Raji (cell line): ENCODE results near the gene PCDH19.

Source experiments
- POLR2A ChIP-seq: IDR thresholded peaks from 2 replicates; pipeline ENCODE4 v1.6.1; 2011; ENCODE audit warnings: low read depth, low read length, control low read depth; ENCODE audit not compliant: insufficient read depth

The PCDH19 gene, protein sequence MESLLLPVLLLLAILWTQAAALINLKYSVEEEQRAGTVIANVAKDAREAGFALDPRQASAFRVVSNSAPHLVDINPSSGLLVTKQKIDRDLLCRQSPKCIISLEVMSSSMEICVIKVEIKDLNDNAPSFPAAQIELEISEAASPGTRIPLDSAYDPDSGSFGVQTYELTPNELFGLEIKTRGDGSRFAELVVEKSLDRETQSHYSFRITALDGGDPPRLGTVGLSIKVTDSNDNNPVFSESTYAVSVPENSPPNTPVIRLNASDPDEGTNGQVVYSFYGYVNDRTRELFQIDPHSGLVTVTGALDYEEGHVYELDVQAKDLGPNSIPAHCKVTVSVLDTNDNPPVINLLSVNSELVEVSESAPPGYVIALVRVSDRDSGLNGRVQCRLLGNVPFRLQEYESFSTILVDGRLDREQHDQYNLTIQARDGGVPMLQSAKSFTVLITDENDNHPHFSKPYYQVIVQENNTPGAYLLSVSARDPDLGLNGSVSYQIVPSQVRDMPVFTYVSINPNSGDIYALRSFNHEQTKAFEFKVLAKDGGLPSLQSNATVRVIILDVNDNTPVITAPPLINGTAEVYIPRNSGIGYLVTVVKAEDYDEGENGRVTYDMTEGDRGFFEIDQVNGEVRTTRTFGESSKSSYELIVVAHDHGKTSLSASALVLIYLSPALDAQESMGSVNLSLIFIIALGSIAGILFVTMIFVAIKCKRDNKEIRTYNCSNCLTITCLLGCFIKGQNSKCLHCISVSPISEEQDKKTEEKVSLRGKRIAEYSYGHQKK (N-terminal part only)

DNA sequence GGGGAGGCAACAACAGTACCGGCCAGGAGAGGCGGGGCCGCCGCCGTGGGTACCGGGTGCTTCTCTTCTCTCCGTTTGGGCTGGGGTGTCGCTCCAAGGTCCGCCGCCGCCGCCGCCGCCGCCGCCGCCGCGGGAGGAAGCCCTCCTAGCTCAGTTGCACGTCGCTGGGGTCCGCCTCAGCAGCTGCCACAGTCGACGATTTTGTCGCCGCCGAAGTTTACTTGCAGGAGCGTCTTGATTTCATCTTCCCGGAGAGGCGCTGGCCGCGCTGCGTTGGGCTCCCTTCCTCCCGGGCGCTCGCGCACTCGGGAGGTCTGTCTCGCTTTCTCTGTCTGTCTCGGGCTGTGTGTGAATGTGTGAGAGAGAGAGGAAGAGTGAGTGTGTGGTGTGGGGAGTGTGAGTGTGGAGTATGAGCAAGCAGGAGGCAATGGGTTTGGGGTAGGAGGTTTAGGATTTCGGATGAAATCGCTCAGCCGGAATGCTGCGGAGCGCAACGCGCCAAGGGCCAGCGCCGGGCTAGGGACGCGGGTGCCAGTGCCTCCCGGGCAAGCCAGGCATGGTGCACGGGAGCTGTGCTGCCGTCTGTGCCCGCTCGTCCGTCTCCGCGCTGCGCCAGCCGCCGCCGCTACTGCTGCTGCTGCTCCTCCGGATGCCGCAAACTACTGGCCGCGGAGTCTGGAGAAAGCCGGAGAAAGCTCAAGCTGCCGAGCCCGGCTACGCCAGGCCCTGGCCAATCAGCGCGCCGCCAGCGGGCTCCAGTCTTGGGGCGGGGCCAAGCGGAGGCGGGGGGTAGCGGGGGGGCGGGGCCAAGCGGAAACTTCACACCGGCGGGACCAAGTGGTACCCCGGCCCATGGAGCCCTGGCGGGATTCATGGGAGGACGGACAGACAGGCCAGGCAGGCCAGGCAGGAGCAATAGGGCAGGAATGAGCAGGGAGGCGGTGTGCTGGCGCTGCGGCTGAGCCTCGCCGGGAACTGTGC is at the start of gene PCDH19:
Gene PCDH19 (minus strand): TSS at position 664 of the 981 bp plus-strand sequence. CDS start 1,676 bp downstream, outside the sequence.
- no peak for TF ChIP-seq POLR2A

DNA sequence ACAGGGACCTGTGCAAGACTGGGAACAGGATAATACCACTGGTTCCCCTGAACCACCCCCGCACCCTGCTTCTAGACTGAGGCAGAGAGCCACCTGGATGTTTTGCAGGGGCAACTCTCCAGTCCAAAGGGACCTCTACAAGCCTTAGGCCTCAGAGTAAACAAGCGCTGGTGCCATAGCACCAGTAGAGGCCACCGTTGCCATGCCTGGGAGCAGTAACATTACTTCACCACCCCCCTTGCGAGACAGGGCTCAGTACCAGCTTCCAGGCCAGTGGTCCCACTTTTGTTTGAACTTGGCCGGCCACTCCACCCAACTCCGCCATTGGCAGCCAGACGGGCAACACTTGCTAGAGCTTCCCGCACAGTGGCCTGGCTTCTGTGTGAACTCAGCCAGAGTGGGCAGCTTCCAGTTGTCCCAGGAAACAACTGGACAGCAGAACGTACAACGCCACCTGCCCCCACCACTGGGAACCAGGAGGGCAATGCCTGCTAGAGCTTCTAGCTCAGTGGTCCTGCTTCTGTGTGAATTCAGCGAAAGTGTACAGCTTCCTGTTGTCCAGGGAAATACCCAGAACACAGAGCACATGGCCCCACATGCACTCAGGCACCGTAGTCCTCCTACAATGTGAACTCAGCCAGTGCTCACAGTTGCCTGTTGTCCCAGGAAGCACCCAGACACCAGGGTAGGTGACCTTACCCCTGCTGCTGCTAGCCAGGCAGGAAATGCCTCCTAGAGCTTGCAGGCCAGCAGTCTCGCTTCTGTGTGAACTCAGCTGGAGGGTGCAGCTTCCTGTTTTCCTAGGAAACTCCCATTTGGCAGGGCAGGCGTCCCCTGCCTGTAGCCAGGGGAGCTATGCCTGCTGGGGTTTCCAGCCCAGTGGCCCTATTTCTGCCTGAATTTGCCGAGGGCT is 39.9 kb upstream of the PCDH19 start:
- no peak for TF ChIP-seq POLR2A

DNA sequence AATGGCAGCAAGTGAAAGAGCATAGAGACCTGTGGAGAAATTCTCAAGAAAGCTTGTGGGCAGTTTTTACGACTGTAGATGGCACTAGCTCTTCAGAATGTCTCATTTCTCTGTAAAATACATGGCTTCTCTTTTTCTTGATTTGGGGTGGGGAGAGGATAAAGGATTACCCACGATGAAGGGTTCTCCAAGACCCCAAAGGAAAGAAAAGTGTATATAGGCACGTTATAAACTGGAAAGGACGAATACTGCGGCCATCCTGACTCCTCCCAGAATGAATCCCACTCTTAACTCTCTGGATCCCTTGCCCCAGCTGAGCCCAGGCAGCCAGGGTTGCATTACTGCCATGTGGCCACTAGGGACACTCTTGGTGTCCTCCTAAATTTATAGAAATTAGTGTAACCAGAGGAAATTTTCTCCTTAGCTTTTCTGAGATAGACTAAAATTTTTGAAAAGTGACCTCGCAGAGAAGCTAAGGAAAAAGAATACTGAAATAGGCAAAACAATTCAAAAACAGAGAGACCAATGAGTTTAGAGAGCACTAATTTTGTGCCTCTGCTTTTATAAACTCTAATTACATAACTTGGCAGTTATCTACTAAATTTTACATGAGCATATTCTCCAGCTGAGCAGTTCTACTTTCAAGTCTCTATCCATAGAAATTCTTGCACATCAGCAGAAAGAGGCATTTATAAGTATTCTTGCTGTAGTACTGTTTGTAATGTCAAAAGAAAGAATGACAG is 37.8 kb upstream of the PCDH19 start:
- TF ChIP-seq POLR2A: no peak

DNA sequence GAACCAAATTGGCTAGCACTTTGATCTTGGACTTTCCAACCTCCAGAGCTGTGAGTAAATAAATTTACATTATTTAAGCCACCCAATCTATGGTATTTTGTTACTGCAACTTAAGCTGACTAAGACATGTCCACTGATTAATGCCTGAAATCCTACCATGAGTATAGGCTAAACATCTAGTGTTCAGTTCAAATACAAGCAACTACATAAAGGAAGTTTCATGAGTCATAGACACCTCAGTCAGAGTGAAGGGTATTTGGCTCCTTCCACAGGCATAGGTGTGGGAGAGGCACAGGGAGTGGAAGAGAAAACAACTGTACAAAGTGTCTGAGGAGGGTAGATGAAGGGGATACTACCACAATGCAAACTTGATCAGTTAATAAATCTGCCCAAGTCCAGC is 35.5 kb upstream of the PCDH19 start:
- no peak for TF ChIP-seq POLR2A

DNA sequence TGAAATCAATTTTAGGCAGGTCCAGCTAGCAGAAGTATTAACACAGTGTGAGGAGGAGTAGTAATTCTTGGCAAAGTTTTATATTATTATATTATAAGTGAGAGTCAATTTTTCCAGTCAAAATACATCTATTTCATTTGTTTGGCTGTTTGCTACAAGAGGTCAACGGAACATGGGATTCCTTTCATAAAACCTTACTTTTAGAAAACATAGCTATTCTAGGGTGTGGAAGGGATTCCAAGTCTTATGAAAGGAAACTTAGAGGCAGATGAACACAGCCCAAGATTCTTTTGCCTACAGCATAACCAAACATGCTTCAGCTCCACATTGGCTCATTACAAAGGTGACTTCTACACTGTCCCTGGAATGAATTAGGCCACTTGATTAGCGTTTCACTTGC is 29.9 kb upstream of the PCDH19 start:
- no peak for TF ChIP-seq POLR2A

DNA sequence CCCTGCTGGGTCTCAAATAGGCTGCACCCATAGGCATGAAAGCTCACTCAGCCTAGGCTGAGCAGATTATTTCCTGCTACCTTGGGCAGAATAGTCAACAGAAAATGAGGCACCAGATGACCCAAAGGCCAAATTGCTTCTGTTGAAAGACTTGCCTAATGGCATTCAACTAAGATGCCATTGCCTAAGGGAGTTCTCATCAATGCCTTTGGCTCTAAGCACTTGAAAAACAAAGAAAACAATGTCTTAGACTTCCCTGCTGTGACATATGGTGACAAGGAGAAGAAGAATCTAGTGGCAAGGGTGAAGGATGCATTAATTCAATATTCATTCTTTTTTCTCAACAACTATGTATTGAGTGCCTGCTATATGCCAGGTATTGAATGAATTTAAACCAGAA is 25.7 kb upstream of the PCDH19 start:
- no peak for TF ChIP-seq POLR2A

DNA sequence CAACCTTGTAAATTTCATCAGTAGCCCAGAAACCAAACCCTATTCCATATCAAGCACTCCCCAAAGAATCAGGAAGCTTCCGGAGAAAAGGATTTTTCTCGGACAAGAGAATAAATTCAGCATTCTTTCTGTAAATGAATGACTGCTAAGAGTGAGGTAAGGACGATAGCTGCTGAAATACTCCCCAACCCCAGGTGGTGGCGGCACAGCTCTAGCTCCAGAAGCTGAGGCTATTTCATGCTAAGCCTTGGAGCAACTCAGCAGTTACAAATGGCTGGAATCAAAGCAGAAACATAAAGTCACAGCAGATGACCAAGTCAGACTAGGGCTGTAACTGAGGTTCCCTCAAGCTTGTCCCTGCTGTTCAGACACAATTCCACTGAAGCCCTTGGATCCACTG is 13.9 kb upstream of the PCDH19 start:
- TF ChIP-seq POLR2A: no peak

DNA sequence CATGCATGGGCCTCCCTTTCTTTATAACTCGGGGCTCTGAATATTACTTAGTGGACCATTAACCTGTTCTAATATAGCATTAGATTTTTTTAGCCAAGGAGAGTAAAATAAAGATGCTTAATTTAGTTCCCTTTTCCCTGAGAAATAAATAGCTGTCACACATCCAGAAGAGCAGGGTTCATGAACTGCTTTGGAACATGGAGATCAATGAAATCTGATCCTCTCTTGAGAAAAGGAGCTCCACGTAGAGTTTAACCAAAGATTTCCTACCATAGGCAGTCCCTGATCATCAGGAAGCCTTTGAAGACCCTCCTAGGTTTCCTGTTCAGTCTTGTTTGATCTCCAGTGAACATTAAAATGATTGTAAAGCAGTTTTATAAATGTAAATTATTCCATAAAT is 8.5 kb upstream of the PCDH19 start:
- TF ChIP-seq POLR2A: no peak

DNA sequence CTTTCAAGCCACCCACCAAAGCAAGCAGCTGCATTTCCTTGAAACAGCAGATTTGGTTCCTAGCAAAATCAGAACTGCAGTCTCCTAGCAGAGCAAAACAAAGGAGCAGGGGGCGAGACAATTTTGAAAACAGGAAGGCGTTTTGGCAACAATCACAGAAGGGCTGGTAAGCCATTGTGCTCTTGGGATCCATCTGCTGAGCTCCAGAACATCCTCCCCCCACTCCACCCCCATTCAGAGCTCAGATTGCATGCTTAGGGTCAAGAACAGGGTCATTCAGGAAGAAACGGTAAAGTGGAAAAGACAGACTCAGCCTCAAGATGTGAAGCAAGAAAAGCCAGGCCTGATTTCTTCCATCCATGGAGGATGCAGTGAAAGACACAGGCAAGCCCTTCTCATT is 7.6 kb upstream of the PCDH19 start:
- TF ChIP-seq POLR2A: no peak

DNA sequence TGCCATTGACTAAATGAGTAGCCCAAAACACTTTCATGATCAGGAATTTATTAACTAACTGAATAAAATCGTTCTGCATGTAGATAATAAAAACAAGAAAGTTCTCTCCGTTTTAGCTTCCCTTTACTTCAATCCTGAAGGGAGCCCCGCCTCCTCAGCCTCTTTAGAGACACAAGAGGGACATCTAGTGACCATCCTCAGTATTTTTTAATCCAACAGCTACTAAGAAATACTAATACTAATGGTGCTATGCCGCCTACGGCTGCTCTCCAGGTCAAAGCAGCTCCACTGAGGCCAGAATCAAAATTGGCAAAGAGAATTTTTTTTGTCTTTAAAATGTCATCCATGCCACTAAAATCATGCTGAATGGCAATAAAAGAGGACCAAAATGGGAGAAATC is 3.2 kb upstream of the PCDH19 start:
- TF ChIP-seq POLR2A: no peak

DNA sequence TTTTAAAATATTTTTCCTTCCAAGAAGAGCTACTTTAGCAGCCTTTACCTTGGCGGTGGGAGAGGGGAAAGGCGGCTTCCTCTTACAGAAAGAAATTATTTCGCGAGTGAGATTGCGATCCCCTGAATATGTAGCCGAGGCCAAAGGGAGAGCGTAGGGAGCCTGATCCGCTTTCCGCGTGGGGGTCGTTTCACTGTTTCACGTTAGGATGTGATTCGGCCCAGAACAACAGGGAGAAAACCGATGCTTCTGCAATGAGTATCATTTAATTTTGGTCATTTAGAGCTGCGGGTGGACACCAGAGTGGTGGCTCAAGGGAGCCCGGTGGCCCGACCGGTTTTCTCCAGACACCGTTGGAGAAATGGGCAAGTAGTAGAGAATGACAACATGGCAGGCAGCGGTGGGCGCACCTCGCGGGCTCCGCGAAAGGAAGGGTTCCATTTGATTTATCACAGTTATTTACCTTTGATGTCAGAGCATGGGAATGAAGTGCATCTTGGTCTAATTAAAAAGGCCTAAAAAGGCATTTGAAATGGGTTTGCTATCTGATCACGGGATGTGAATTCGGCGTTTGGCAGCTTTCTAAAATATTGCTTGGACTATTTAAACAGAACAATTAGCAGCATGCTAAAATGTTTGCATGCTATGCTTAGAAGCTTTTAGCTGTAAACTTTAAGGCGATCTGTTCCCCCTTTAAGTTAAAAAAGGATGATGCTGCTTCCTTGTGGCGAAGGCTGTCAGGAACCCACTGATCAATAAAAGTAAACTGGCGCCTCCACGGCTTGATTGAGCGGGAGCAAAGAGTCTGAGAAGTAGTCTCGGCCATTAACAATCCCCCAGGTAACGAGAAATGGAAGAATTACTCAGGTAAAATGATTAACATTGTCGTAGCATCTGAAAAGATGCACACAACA is 2.0 kb upstream of the PCDH19 start:
- no peak for TF ChIP-seq POLR2A
